ENCODE measurements around the gene TTC7B.

TTC7B gene

GRCh38 chr14:90726656-90727055 lies 89.6 kb downstream of the TTC7B start:
- DNase-seq (no peak), ATAC-seq (ENCODE audit: insufficient read depth, low read depth) (no peak)
- H3K36me3 ChIP-seq (ENCODE audit: insufficient read depth, low read length), result no peaks in the 10 kb centered on the region
- H2AFZ ChIP-seq (ENCODE audit: low read depth, low read length), result no peak overlapping the region
- no peaks in the 10 kb centered on the region for H3K79me2 ChIP-seq (ENCODE audit: insufficient read depth, low read length)
- H3K27me3 ChIP-seq (ENCODE audit: insufficient read depth, low read length, poor library complexity), result no peaks in the 10 kb centered on the region
- no peak overlapping the region for H3K4me2 ChIP-seq (ENCODE audit: insufficient read depth, low read length)
- H3K4me1 ChIP-seq (ENCODE audit: insufficient read depth, low read length), result no peaks in the 10 kb centered on the region
- no peak overlapping the region for H3K9ac ChIP-seq (ENCODE audit: low read depth, low read length)
- no peak overlapping the region for H3K27ac ChIP-seq (ENCODE audit: low read length)
- no peak overlapping the region for H3K4me3 ChIP-seq (ENCODE audit: low read depth in 1 of 2, low read length in 2 of 2)
- no peaks in the 10 kb centered on the region for H3K9me3 ChIP-seq (ENCODE audit: insufficient read depth, low read length, severe bottlenecking)
- TF ChIP-seq CTCF (IDR thresholded peaks at IDR 0.05; ENCODE audit: borderline replicate concordance, extremely low read depth, low read length, poor library complexity, severe bottlenecking) (no peak), EZH2 (IDR thresholded peaks at IDR 0.05; ENCODE audit: borderline replicate concordance, low read depth, low read length, severe bottlenecking) (no peak)
- no peaks in the 10 kb centered on the region for H4K20me1 ChIP-seq (ENCODE audit: insufficient read depth, low read length)

GRCh38 chr14:90724866-90725265 lies 91.4 kb downstream of the TTC7B start:
- ATAC-seq (ENCODE audit: insufficient read depth, low read depth) (no peak), DNase-seq (no peak)
- Histone ChIP-seq H3K9me3 (ENCODE audit: insufficient read depth, low read length, severe bottlenecking) (no peaks in the 10 kb centered on the region), H3K27me3 (ENCODE audit: insufficient read depth, low read length, poor library complexity) (no peaks in the 10 kb centered on the region), H3K36me3 (ENCODE audit: insufficient read depth, low read length) (no peaks in the 10 kb centered on the region), H3K4me2 (ENCODE audit: insufficient read depth, low read length) (no peak overlapping the region), H3K9ac (ENCODE audit: low read depth, low read length) (no peak overlapping the region), H3K4me3 (ENCODE audit: low read depth in 1 of 2, low read length in 2 of 2) (no peak overlapping the region), H3K27ac (ENCODE audit: low read length) (no peak overlapping the region), H2AFZ (ENCODE audit: low read depth, low read length) (no peak overlapping the region), H3K4me1 (ENCODE audit: insufficient read depth, low read length) (no peaks in the 10 kb centered on the region), H3K79me2 (ENCODE audit: insufficient read depth, low read length) (no peaks in the 10 kb centered on the region), H4K20me1 (ENCODE audit: insufficient read depth, low read length) (no peaks in the 10 kb centered on the region)
- no peak for TF ChIP-seq CTCF (IDR thresholded peaks at IDR 0.05; ENCODE audit: borderline replicate concordance, extremely low read depth, low read length, poor library complexity, severe bottlenecking)
- TF ChIP-seq EZH2 (IDR thresholded peaks at IDR 0.05; ENCODE audit: borderline replicate concordance, low read depth, low read length, severe bottlenecking), result no peak

- H3K4me3 ChIP-seq (ENCODE audit: low read depth in 1 of 2, low read length in 2 of 2), result no peak overlapping the region
- no peak overlapping the region for H3K4me2 ChIP-seq (ENCODE audit: insufficient read depth, low read length)
- no peak overlapping the region for H3K27ac ChIP-seq (ENCODE audit: low read length)
- no peaks in the 10 kb centered on the region for H3K36me3 ChIP-seq (ENCODE audit: insufficient read depth, low read length)
- H3K9me3 ChIP-seq (ENCODE audit: insufficient read depth, low read length, severe bottlenecking), result no peaks in the 10 kb centered on the region
- no peak overlapping the region for H2AFZ ChIP-seq (ENCODE audit: low read depth, low read length)
- ATAC-seq (ENCODE audit: insufficient read depth, low read depth) (no peak), DNase-seq (no peak)
- no peaks in the 10 kb centered on the region for H3K79me2 ChIP-seq (ENCODE audit: insufficient read depth, low read length)
- H3K27me3 ChIP-seq (ENCODE audit: insufficient read depth, low read length, poor library complexity), result no peaks in the 10 kb centered on the region
- TF ChIP-seq EZH2 (IDR thresholded peaks at IDR 0.05; ENCODE audit: borderline replicate concordance, low read depth, low read length, severe bottlenecking), result no peak
- no peak for TF ChIP-seq CTCF (IDR thresholded peaks at IDR 0.05; ENCODE audit: borderline replicate concordance, extremely low read depth, low read length, poor library complexity, severe bottlenecking)
- no peaks in the 10 kb centered on the region for H4K20me1 ChIP-seq (ENCODE audit: insufficient read depth, low read length)
- no peaks in the 10 kb centered on the region for H3K4me1 ChIP-seq (ENCODE audit: insufficient read depth, low read length)
- no peak overlapping the region for H3K9ac ChIP-seq (ENCODE audit: low read depth, low read length)
Observed at GRCh38 chr14:90722590-90722989, 93.6 kb downstream of the TTC7B start.
